Measurements from ENCODE around the gene GALNT14. TPM values are rescaled to one million over a fixed set of nuclear protein-coding genes. Genes with fewer than 3 reads are reported as not detected.

GALNT14 gene
- total RNA-seq, 2 donors from 2014 or later = 0.52 TPM; not detected in 1

DNA sequence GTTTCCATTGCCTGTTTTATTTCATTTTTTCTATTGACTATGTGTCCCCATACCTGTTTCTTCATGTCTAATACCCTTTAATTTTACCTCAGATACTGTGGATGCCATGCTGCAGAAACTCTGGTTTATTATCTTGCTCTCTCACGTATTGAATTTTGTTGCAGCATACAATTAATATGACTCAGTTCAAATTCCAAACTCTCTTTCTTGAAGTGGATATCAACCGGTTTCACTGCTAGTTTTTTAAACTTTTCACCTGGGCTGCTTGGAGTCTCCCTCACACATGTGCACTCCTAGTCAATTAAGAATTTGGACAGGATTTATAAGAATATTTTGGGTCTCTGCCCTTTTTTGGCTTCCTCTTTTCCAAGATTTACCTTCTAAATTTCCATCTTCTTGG is 260.4 kb downstream of the GALNT14 start:
- Mint-ChIP-seq H3K4me1 (no peaks in the 10 kb centered on the region), H3K9me3 (peaks cover 9% of the 10 kb centered on the region), H3K4me3 (no peak overlapping the region), H3K27ac (no peak overlapping the region), H3K36me3 (ENCODE audit: low read depth) (no peaks in the 10 kb centered on the region), H3K27me3 (peaks cover 41% of the 10 kb centered on the region)
- no peak for ATAC-seq (replicated peaks)

DNA sequence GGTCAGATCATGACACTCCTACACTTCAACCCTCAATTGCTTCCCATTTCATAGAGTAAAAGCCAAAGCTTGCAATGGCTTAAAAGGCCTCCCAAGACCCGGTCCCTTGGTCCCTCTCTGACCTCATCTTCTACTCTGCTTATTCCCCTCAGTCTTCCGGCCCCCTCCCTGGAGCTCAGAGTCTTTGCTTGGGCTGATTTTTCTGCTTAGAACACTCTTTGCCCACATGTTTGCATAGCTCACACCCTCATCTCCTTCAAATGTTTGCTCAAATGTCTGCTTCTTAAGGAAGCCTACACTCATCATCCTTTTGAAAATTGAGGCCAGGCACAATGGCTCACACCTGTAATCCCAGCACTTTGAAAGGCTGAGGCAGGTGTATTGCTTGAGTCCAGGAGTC is 265.4 kb downstream of the GALNT14 start:
- Mint-ChIP-seq H3K27ac (no peak overlapping the region), H3K9me3 (peaks cover 9% of the 10 kb centered on the region), H3K36me3 (ENCODE audit: low read depth) (no peaks in the 10 kb centered on the region), H3K4me3 (no peak overlapping the region), H3K27me3 (peaks cover 24% of the 10 kb centered on the region), H3K4me1 (no peaks in the 10 kb centered on the region)
- ATAC-seq (replicated peaks) = no peak

- Mint-ChIP-seq H3K4me1 (peaks cover under 1% of the 10 kb centered on the region), H3K9me3 (peaks cover 9% of the 10 kb centered on the region), H3K36me3 (ENCODE audit: low read depth) (no peaks in the 10 kb centered on the region), H3K4me3 (no peak overlapping the region), H3K27me3 (peaks cover 18% of the 10 kb centered on the region), H3K27ac (no peak overlapping the region)
- ATAC-seq (replicated peaks) = no peak
Observed at GRCh38 chr2:30871980-30872789, 266.1 kb downstream of the GALNT14 start.

DNA sequence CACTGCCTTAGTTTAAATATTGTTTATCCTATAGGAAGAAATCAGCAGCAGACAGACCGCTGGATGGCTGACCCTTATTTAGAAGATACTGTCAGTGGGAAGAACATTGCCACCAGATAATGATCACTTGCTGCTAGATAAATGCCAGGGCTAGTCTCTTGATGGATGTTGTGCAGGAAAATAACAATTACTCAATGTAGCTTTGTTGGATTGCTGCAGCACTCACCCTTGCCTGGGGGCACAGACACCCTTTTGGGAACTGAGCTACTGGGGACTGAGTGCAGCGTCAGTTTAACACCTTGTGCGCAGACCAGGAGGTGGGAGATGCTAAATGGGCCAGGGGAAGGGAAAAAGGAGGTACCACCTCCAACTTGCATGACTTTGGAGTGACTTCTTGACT is 266.8 kb downstream of the GALNT14 start:
- H3K9me3 Mint-ChIP-seq = peaks cover 9% of the 10 kb centered on the region
- ATAC-seq (replicated peaks) = no peak

GRCh38 chr2:30869988-30870387 is 268.3 kb downstream of the GALNT14 start:
- no peak overlapping the region for H3K27ac Mint-ChIP-seq
- H3K4me1 Mint-ChIP-seq = peaks cover 4% of the 10 kb centered on the region
- peaks cover 5% of the 10 kb centered on the region for H3K9me3 Mint-ChIP-seq
- no peak overlapping the region for H3K4me3 Mint-ChIP-seq
- no peak for ATAC-seq (replicated peaks)
- H3K36me3 Mint-ChIP-seq (ENCODE audit: low read depth) = no peaks in the 10 kb centered on the region
- H3K27me3 Mint-ChIP-seq = peaks cover 20% of the 10 kb centered on the region

More for the DNA sequence above, 266.8 kb downstream of the GALNT14 start:
- no peaks in the 10 kb centered on the region for H3K36me3 Mint-ChIP-seq (ENCODE audit: low read depth)
- H3K27me3 Mint-ChIP-seq = peaks cover 20% of the 10 kb centered on the region
- peaks cover 4% of the 10 kb centered on the region for H3K4me1 Mint-ChIP-seq
- H3K27ac Mint-ChIP-seq = no peak overlapping the region
- no peak overlapping the region for H3K4me3 Mint-ChIP-seq

GRCh38 chr2:30867385-30867784 is 270.9 kb downstream of the GALNT14 start:
- no peaks in the 10 kb centered on the region for H3K36me3 Mint-ChIP-seq (ENCODE audit: low read depth)
- no peak overlapping the region for H3K4me3 Mint-ChIP-seq
- no peak overlapping the region for H3K27ac Mint-ChIP-seq
- H3K9me3 Mint-ChIP-seq = no peaks in the 10 kb centered on the region
- H3K4me1 Mint-ChIP-seq = peaks cover 4% of the 10 kb centered on the region
- ATAC-seq (replicated peaks) = no peak
- peaks cover 15% of the 10 kb centered on the region for H3K27me3 Mint-ChIP-seq

DNA sequence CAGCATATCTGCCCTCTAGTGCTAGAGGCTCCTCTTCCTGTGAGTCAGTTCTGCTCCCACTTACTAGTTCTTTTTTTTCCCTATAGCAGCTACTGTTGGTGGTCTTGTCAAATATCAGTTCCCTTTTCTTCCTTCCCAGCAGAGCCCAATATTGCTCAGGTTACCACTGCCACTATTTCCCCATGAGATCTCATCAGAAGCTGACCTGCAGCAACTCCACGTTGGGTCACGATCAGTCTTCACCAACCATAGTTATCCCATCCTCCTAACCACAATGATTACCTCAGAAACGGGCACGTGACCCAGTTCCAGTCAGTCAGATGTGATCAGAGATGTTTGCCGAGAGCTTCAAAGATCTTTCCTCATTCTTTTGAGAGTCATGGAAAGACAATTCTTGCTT is 271.3 kb downstream of the GALNT14 start:
- no peaks in the 10 kb centered on the region for H3K36me3 Mint-ChIP-seq (ENCODE audit: low read depth)
- no peak for ATAC-seq (replicated peaks)
- H3K9me3 Mint-ChIP-seq = no peaks in the 10 kb centered on the region
- peaks cover 4% of the 10 kb centered on the region for H3K4me1 Mint-ChIP-seq
- H3K27me3 Mint-ChIP-seq = peaks cover 15% of the 10 kb centered on the region
- no peak overlapping the region for H3K27ac Mint-ChIP-seq
- H3K4me3 Mint-ChIP-seq = no peak overlapping the region

- Mint-ChIP-seq H3K27ac (no peak overlapping the region), H3K4me1 (peaks cover 4% of the 10 kb centered on the region), H3K27me3 (peaks cover 15% of the 10 kb centered on the region), H3K36me3 (ENCODE audit: low read depth) (no peaks in the 10 kb centered on the region), H3K4me3 (no peak overlapping the region), H3K9me3 (no peaks in the 10 kb centered on the region)
- no peak for ATAC-seq (replicated peaks)
Observed at GRCh38 chr2:30865892-30866681, 272.2 kb downstream of the GALNT14 start.

- no peaks in the 10 kb centered on the region for H3K36me3 Mint-ChIP-seq (ENCODE audit: low read depth)
- no peak overlapping the region for H3K4me3 Mint-ChIP-seq
- no peak for ATAC-seq (replicated peaks)
- no peaks in the 10 kb centered on the region for H3K9me3 Mint-ChIP-seq
- peaks cover 15% of the 10 kb centered on the region for H3K27me3 Mint-ChIP-seq
- no peak overlapping the region for H3K27ac Mint-ChIP-seq
- peaks cover 4% of the 10 kb centered on the region for H3K4me1 Mint-ChIP-seq
Observed at GRCh38 chr2:30865243-30865642, 273.0 kb downstream of the GALNT14 start.

DNA sequence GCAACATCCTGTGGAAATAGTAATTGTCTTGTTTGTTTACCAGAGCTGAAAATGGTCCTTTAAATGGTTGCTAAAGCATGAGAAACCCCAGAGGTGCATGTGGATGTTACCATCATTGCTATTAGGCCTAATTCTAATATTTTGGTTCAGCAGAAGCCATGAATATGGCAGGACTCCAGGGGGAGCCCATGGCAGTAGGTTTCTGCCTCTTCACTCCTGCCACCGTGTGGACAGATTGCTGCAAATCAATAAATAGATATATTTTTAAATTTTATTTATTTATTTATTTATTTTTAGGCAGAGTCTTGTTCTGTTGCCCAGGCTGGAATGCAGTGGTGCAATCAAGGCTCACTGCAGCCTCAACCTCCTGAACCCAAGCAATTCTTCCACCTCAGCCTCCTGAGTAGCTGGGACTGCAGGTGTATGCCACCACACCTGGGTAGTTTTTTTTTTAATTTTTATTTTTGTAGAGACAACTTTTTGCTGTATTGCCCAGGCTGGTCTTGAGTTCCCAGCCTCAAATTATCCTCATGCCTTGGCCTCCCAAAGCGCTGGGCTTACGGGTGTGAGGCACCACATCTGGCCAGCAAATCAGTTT is 276.1 kb downstream of the GALNT14 start:
- Mint-ChIP-seq H3K36me3 (ENCODE audit: low read depth) (no peaks in the 10 kb centered on the region), H3K4me3 (no peak overlapping the region)
- no peak for ATAC-seq (replicated peaks)

GRCh38 chr2:30860726-30861125 is 277.5 kb downstream of the GALNT14 start:
- H3K4me1 Mint-ChIP-seq = no peaks in the 10 kb centered on the region
- H3K27me3 Mint-ChIP-seq = peaks cover 2% of the 10 kb centered on the region
- ATAC-seq (replicated peaks) = no peak
- no peak overlapping the region for H3K4me3 Mint-ChIP-seq
- H3K27ac Mint-ChIP-seq = no peak overlapping the region
- no peaks in the 10 kb centered on the region for H3K36me3 Mint-ChIP-seq (ENCODE audit: low read depth)
- no peaks in the 10 kb centered on the region for H3K9me3 Mint-ChIP-seq

More for the DNA sequence above, 276.1 kb downstream of the GALNT14 start:
- H3K27ac Mint-ChIP-seq = no peak overlapping the region
- H3K27me3 Mint-ChIP-seq = peaks cover 11% of the 10 kb centered on the region
- H3K9me3 Mint-ChIP-seq = no peaks in the 10 kb centered on the region
- peaks cover 4% of the 10 kb centered on the region for H3K4me1 Mint-ChIP-seq

Other genes with a start within 250 kb of the GALNT14 start
- gene CAPN14, start 79.1 kb upstream of the GALNT14 start, total RNA-seq = under 1 TPM; 0.53 to 0.67 TPM
- 1 to 10 TPM; 1.1 TPM for gene EHD3, start 95.7 kb upstream of the GALNT14 start, total RNA-seq